ENCODE results near the gene EPB41L2.
"Not testable (repeated sequence)": the region's sequence is repeated elsewhere in the genome, so short reads cannot be mapped to it uniquely, and the experiment has no call there.

The EPB41L2 gene

GRCh38 chr6:130822736-130823135, 240.3 kb downstream of the EPB41L2 start:
- no peak for TF ChIP-seq CTCF (IDR thresholded peaks at IDR 0.05; ENCODE audit: insufficient read depth, low read depth, low read length, missing control alignments)
- DNase-seq (ENCODE audit: low read depth), result no peak
- no peak overlapping the region for H3K4me3 ChIP-seq (ENCODE audit: low read length)

- no peak overlapping the region for H3K4me3 ChIP-seq (ENCODE audit: low read length)
- DNase-seq (ENCODE audit: low read depth), result peak; percentile 6
- no peak for TF ChIP-seq CTCF (IDR thresholded peaks at IDR 0.05; ENCODE audit: insufficient read depth, low read depth, low read length, missing control alignments)
Measured at GRCh38 chr6:130815200-130816071, 247.6 kb downstream of the EPB41L2 start.

- DNase-seq (ENCODE audit: low read depth), result no peak
- no peak for TF ChIP-seq CTCF (IDR thresholded peaks at IDR 0.05; ENCODE audit: insufficient read depth, low read depth, low read length, missing control alignments)
- no peak overlapping the region for H3K4me3 ChIP-seq (ENCODE audit: low read length)
Measured at GRCh38 chr6:130814506-130814905, 248.5 kb downstream of the EPB41L2 start.

GRCh38 chr6:130811932-130812331, 251.1 kb downstream of the EPB41L2 start:
- no peak overlapping the region for H3K4me3 ChIP-seq (ENCODE audit: low read length)
- DNase-seq (ENCODE audit: low read depth), result no peak
- no peak for TF ChIP-seq CTCF (IDR thresholded peaks at IDR 0.05; ENCODE audit: insufficient read depth, low read depth, low read length, missing control alignments)

- no peak for DNase-seq (ENCODE audit: low read depth)
- H3K4me3 ChIP-seq (ENCODE audit: low read length), result no peak overlapping the region
- no peak for TF ChIP-seq CTCF (IDR thresholded peaks at IDR 0.05; ENCODE audit: insufficient read depth, low read depth, low read length, missing control alignments)
Measured at GRCh38 chr6:130810307-130811030, 252.6 kb downstream of the EPB41L2 start.

- not testable (repeated sequence) for H3K4me3 ChIP-seq (ENCODE audit: low read length); DNase-seq (ENCODE audit: low read depth)
Measured at GRCh38 chr6:130801368-130801767, 261.7 kb downstream of the EPB41L2 start.

GRCh38 chr6:130797061-130797460, 266.0 kb downstream of the EPB41L2 start:
- DNase-seq (ENCODE audit: low read depth), result no peak
- no peak for TF ChIP-seq CTCF (IDR thresholded peaks at IDR 0.05; ENCODE audit: insufficient read depth, low read depth, low read length, missing control alignments)
- H3K4me3 ChIP-seq (ENCODE audit: low read length), result no peak overlapping the region

Data from epithelial cell of esophagus (primary cell).